GOT3 (cell line): Measurements from ENCODE around the gene PRKD3.

Source experiments
- DNase-seq: peaks from one replicate; lab custom pipeline; 2025; ENCODE audit warnings: mixed read lengths; lab: John Stamatoyannopoulos, UW

Gene PRKD3

GRCh38 chr2:37343537-37344434 is 19.2 kb upstream of the PRKD3 start:
- no peak for DNase-seq

GRCh38 chr2:37342591-37343220 is 18.1 kb upstream of the PRKD3 start:
- DNase-seq = no peak

- no peak for DNase-seq
Observed at GRCh38 chr2:37340637-37341036, 16.0 kb upstream of the PRKD3 start.

- DNase-seq = no peak
Observed at GRCh38 chr2:37338933-37339332, 14.3 kb upstream of the PRKD3 start.

- DNase-seq = no peak
Observed at GRCh38 chr2:37337620-37338280, 13.1 kb upstream of the PRKD3 start.

- DNase-seq = no peak
Observed at GRCh38 chr2:37335604-37336003, 11.0 kb upstream of the PRKD3 start.

- DNase-seq = no peak
Observed at GRCh38 chr2:37333256-37333655, 8.6 kb upstream of the PRKD3 start.

- no peak for DNase-seq
Observed at GRCh38 chr2:37332560-37332959, 7.9 kb upstream of the PRKD3 start.

DNA sequence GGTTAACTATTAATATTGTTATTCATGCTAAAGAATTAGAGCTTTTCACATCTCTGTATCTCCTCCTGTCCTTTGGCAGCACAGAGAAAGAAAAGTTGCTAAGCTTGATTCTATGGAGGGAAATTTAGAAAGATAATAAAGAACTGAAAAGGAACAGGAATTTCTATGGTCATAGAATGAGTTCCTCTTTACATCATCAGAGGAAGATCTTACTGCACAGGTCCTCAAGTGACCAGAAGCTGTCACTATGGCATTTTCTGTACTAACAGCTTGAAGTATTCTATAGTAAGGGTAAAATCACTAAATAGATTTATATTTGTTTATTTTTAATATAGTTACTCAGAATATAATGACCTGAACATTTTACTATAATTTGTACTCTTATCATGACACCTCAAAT is 6.0 kb upstream of the PRKD3 start:
- DNase-seq = no peak

DNA sequence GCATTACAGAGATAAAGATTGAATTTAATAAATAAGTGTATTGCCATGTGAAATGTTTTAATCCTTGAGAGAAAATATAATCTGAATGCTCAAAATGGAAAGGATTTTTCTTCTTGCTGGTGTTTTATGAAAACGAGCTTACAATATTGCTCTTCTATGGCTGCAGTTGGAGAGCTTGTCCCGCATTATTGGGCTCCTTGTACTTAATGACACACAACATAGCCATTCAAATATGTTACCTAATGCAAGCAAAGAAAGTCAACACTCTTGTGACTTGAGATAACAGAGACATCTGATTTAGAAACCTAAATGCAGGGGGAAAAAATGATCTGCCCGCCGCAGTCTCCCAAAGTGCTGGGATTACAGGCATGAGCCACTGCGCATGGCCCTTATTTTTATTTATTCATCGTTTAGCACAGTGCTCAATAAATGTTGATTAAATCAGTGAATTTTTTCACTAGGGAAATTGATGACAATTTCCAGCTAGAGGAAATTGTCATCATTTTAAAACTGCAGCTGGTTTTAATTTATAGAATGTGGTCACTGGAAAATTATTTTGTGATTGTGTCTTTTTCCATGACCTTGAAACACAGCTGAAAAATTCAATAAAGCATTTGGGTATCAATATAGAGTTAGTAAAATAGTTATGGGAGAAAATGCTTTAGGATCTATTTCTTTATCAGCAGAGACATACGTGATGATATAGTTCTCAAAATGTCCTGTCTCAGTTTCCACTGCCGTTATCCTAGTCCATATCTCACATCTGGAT is 2.4 kb upstream of the PRKD3 start:
- DNase-seq = no peak

DNA sequence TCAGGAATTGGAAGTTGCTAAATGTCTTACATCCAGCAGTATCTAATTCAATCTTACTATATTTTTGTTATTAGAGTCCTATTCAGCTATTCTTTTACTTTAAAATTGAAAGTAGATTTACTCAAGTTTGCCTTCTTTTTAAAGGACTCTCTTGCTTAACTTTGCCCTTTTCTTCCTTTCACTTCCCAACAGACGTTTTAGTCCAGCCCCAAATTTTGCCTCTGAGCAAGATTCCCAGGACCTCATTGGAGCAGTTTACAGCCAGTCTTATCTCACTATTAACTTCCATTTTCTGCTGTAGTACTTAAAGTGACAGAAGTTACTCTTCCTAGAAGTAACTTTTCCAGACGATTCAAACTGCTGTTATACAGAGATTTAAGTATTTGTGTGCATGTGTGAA is 1.7 kb upstream of the PRKD3 start:
- DNase-seq = no peak

DNA sequence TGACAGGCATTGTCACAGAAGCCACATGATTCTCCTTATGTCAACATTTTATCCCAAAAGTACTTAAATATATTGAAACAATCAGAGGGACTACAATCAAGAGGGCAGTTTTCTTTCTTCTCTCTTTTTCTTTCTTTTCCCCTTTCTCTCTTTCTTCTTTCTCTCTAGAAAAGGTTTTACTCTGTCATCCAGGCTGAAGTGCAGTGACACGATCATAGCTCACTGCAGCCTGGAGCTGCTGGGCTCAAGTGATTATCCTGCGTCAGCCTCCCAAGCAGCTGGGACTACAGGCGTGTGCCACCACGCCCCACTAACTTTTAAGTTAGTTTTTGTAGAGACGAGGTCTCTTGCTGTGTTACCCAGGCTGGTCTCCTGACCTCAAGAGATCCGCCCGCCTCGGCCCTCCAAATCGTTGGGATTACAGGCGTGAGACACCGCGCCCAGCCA is 1.0 kb upstream of the PRKD3 start:
- DNase-seq = no peak

- no peak for DNase-seq
Observed at GRCh38 chr2:37324536-37324785, 172 bp downstream of the PRKD3 start.

DNA sequence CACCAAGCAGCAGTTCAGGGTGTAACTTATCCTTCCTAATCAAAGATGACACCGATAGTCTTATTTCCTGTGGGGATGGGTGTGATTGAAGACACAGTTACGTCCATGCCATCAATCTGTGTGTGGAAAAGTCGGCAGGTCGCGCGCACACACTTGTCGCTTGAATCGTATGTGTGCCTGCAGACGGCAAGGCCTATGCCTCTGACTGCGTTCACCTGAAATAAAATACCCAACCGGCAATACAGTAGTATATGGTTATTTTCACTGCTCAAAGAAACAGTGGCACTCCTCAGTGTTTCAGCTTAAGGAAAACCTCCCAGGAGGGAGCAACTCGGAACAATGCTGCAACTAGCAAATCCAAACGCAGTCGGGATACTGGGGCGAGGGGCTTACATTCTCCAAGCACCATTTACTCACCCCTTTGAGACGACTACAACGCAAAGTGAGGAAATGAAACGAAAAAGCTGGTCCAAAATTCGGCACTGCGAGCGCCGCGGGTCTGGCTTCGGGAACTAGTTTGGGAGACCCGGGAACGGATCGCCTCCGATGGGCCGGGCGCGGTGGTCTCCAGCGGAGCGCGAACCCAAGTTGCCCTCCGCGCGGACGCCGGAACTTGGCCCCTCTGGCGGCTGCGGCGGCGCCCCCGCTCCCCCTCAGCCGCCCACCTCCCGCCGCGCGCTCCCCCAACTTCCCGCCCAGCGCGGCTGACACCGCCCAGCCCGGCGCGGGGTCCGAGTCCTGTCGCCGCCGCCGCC is 675 bp downstream of the PRKD3 start:
- no peak for DNase-seq

GRCh38 chr2:37323176-37323780 is 1.4 kb downstream of the PRKD3 start:
- no peak for DNase-seq

- DNase-seq = no peak
Observed at GRCh38 chr2:37322368-37322767, 2.3 kb downstream of the PRKD3 start.

- DNase-seq = no peak
Observed at GRCh38 chr2:37321029-37321682, 3.5 kb downstream of the PRKD3 start.

GRCh38 chr2:37319754-37320609 is 4.7 kb downstream of the PRKD3 start:
- DNase-seq = no peak

GRCh38 chr2:37318401-37318800 is 6.2 kb downstream of the PRKD3 start:
- DNase-seq = no peak

- DNase-seq = no peak
Observed at GRCh38 chr2:37317746-37318145, 6.9 kb downstream of the PRKD3 start.
